Measurements from ENCODE around the gene SH2D7.

Gene SH2D7

GRCh38 chr15:78072080-78072892, 20.1 kb upstream of the SH2D7 start:
- H3K4me3 ChIP-seq (ENCODE audit: low read length) = no peak overlapping the region
- no peaks in the 10 kb centered on the region for H3K9me3 ChIP-seq (ENCODE audit: insufficient read depth, low read depth, low read length)
- peaks cover 38% of the 10 kb centered on the region for H3K4me1 ChIP-seq (ENCODE audit: insufficient read depth, low read length)
- H3K27ac ChIP-seq (ENCODE audit: low read length) = no peak overlapping the region
- no peak overlapping the region for H3K9ac ChIP-seq (ENCODE audit: low read depth, low read length)
- peaks cover 5% of the 10 kb centered on the region; the same call in 1 of the 2 replicates for H3K27me3 ChIP-seq (ENCODE audit: insufficient read depth, low read length)
- no peaks in the 10 kb centered on the region for H3K36me3 ChIP-seq (ENCODE audit: insufficient read depth, low read depth, low read length)

- peaks cover 5% of the 10 kb centered on the region; the same call in 1 of the 2 replicates for H3K27me3 ChIP-seq (ENCODE audit: insufficient read depth, low read length)
- H3K36me3 ChIP-seq (ENCODE audit: insufficient read depth, low read depth, low read length) = no peaks in the 10 kb centered on the region
- H3K27ac ChIP-seq (ENCODE audit: low read length) = no peak overlapping the region
- H3K4me3 ChIP-seq (ENCODE audit: low read length) = no peak overlapping the region
- peaks cover 32% of the 10 kb centered on the region for H3K4me1 ChIP-seq (ENCODE audit: insufficient read depth, low read length)
- H3K9me3 ChIP-seq (ENCODE audit: insufficient read depth, low read depth, low read length) = no peaks in the 10 kb centered on the region
- H3K9ac ChIP-seq (ENCODE audit: low read depth, low read length) = no peak overlapping the region
These were observed 19.1 kb upstream of the SH2D7 start for GRCh38 chr15:78073046-78073787.

GRCh38 chr15:78075490-78076230, 16.7 kb upstream of the SH2D7 start:
- no peak overlapping the region for H3K27ac ChIP-seq (ENCODE audit: low read length)
- peaks cover 5% of the 10 kb centered on the region; the same call in 1 of the 2 replicates for H3K27me3 ChIP-seq (ENCODE audit: insufficient read depth, low read length)
- peak overlapping the region; percentile 62; the same call in 1 of the 2 replicates for H3K9ac ChIP-seq (ENCODE audit: low read depth, low read length)
- peaks cover 12% of the 10 kb centered on the region; the same call in 1 of the 2 replicates for H3K4me1 ChIP-seq (ENCODE audit: insufficient read depth, low read length)
- H3K36me3 ChIP-seq (ENCODE audit: insufficient read depth, low read depth, low read length) = no peaks in the 10 kb centered on the region
- peak overlapping the region; percentile 36; the same call in 1 of the 2 replicates for H3K4me3 ChIP-seq (ENCODE audit: low read length)
- H3K9me3 ChIP-seq (ENCODE audit: insufficient read depth, low read depth, low read length) = no peaks in the 10 kb centered on the region

DNA sequence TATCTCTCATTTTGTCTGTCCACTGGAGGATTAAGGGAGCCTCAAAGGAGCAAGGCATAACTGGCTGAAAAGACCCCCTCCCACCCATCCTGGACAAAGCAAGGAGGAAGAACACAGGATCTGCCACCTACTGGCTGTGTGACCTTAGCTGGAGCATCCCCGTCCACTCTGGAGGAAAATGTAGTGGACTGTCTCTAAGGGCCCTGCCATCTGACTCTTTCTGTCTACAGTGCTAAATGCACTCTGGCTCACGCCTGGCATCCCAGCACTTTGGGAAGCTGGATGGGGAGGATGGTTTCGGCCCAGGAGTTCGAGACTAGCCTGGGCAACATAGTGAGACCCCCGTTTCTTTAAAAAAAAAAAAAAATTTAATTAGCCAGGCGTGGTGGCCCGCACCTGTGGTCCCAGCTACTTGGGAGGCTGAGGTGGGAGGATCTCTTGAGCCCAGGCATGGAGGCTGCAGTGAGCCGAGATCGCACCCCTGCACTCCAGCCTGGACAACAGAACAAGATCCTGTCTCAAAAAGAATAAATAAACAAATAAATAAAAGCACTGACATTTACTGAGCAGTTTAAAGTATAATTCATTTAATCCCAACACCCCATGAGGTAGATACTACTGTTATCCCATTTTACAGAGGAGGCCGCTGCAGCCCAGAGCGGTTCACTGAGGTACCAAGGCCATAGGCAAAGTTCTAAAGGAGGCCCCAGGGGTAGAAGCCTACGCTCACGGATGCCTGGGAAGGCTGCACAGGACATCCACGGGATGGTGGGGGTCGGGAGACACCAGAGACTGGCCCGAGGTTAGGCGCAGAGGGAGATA, 15.9 kb upstream of the SH2D7 start:
- H3K9ac ChIP-seq (ENCODE audit: low read depth, low read length) = peak overlapping the region; percentile 62; the same call in 1 of the 2 replicates
- peak overlapping the region; percentile 86 for H3K4me3 ChIP-seq (ENCODE audit: low read length)
- H3K36me3 ChIP-seq (ENCODE audit: insufficient read depth, low read depth, low read length) = no peaks in the 10 kb centered on the region
- no peak overlapping the region for H3K27ac ChIP-seq (ENCODE audit: low read length)
- peaks cover 5% of the 10 kb centered on the region; the same call in 1 of the 2 replicates for H3K27me3 ChIP-seq (ENCODE audit: insufficient read depth, low read length)
- H3K9me3 ChIP-seq (ENCODE audit: insufficient read depth, low read depth, low read length) = no peaks in the 10 kb centered on the region
- H3K4me1 ChIP-seq (ENCODE audit: insufficient read depth, low read length) = peaks cover 11% of the 10 kb centered on the region; the same call in 1 of the 2 replicates

DNA sequence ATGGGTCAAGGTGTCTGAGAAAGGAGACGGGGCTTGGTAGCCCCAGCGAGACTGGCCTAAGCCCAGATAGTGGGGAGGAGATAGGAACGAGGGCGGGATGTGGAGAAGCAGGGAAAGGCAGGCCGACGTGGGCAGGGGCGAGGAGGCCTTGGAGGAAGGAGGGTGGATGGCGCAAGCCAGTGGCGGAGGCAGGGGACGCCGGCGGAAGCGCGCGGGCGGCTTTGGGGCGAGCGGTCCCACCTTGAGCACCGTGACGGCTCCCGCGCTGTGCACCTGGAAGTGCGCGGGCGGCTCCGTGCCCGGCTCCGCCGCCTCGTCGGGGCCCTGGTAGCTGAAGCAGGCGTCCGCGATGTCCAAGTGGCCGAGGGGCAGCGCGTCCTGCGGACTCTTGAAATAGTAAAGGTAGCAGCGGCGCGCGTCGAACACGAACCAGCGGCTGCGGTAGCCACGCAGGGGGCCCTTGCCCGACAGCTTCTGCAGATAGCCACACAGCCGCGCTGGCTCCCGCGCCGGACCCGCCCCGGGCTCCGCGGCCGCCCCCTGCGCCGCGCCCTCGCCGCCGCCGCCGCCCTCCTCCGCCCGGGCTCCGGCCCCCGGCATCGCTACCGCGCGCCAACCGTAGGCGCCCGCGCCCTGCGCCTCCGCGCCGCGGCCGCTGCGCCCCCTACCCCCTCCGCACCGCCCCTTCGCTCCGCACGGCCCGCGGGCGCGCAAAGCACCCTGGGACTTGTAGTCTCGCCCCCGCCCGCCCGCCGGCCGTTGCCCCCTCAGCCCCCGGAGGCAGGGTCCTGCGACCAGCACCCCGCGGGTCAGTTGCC, 15.1 kb upstream of the SH2D7 start, which contains the start of gene TBC1D2B:
TSS of gene TBC1D2B (minus strand) at position 659 of the 818 bp plus-strand sequence. CDS start at position 600, 59 bp downstream.
- no peaks in the 10 kb centered on the region for H3K9me3 ChIP-seq (ENCODE audit: insufficient read depth, low read depth, low read length)
- H3K4me1 ChIP-seq (ENCODE audit: insufficient read depth, low read length) = peaks cover 5% of the 10 kb centered on the region; the same call in 1 of the 2 replicates
- H3K27ac ChIP-seq (ENCODE audit: low read length) = no peak within 1 kb of the TSS
- H3K4me3 ChIP-seq (ENCODE audit: low read length) = peak within 1 kb of the TSS; percentile 86
- H3K36me3 ChIP-seq (ENCODE audit: insufficient read depth, low read depth, low read length) = no peaks in the 10 kb centered on the region
- peaks cover 5% of the 10 kb centered on the region; the same call in 1 of the 2 replicates for H3K27me3 ChIP-seq (ENCODE audit: insufficient read depth, low read length)
- peak within 1 kb of the TSS; percentile 62; the same call in 1 of the 2 replicates for H3K9ac ChIP-seq (ENCODE audit: low read depth, low read length)

DNA sequence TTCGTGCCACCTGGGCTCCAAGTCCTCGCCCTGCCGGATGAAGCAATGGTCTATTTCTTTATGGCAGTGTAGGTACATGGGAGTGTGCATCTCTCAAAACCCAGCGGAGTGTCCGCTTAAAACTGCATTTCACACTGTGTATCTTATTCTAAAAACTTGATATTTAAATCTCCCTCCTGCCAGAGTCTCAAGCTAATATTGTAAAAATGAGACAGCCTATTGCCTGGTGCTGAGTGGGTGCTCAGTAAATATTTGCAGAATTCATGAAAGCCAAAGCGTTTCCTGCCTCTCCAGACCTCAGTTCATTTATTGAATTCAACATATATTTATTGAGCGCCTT, 14.5 kb upstream of the SH2D7 start:
- H3K36me3 ChIP-seq (ENCODE audit: insufficient read depth, low read depth, low read length) = no peaks in the 10 kb centered on the region
- H3K27me3 ChIP-seq (ENCODE audit: insufficient read depth, low read length) = peaks cover 5% of the 10 kb centered on the region; the same call in 1 of the 2 replicates
- H3K4me1 ChIP-seq (ENCODE audit: insufficient read depth, low read length) = peaks cover 4% of the 10 kb centered on the region; the same call in 1 of the 2 replicates
- no peak overlapping the region for H3K27ac ChIP-seq (ENCODE audit: low read length)
- H3K9ac ChIP-seq (ENCODE audit: low read depth, low read length) = no peak overlapping the region
- H3K9me3 ChIP-seq (ENCODE audit: insufficient read depth, low read depth, low read length) = no peaks in the 10 kb centered on the region
- H3K4me3 ChIP-seq (ENCODE audit: low read length) = peak overlapping the region; percentile 68

DNA sequence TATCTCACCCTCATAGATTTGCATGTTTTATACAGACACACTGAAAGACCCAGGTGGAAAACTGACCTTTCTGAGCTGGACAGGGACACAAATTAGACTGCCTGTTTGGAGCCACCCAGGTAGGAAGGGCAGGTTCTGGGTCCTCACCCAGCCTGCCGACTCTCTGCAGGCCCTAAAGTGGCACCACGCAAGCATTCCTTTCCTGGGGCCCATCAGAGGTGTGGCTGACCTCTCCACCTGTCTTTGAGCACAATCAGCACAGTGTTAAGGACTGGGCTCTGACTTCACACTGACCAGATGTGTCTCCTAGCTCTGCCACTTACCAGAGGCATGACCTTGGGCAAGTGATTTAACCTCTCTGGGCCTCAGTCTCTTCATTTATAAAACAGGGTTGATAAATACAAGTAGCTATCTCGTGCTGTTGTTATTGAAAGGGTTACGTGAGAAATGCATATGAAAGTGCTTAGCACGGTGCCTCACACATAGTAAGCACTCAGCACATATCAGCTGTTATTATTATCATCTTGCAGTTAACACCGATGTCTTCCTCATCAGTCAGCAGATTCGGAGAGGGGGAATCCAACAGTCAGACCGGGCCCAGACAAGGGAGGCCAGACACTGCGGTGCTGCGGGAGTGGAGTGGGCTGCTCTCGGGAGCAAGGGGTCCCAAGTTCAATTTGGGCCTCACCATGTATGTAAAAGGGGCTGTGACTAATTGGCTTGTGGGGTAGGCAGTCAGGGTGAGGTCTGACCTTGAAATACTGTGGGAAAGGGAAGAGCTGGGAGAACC, 12.9 kb upstream of the SH2D7 start:
- no peaks in the 10 kb centered on the region for H3K36me3 ChIP-seq (ENCODE audit: insufficient read depth, low read depth, low read length)
- H3K9me3 ChIP-seq (ENCODE audit: insufficient read depth, low read depth, low read length) = no peaks in the 10 kb centered on the region
- peaks cover 4% of the 10 kb centered on the region; the same call in 1 of the 2 replicates for H3K4me1 ChIP-seq (ENCODE audit: insufficient read depth, low read length)
- no peak overlapping the region for H3K4me3 ChIP-seq (ENCODE audit: low read length)
- H3K27me3 ChIP-seq (ENCODE audit: insufficient read depth, low read length) = peaks cover 5% of the 10 kb centered on the region; the same call in 1 of the 2 replicates
- H3K9ac ChIP-seq (ENCODE audit: low read depth, low read length) = no peak overlapping the region
- H3K27ac ChIP-seq (ENCODE audit: low read length) = no peak overlapping the region

DNA sequence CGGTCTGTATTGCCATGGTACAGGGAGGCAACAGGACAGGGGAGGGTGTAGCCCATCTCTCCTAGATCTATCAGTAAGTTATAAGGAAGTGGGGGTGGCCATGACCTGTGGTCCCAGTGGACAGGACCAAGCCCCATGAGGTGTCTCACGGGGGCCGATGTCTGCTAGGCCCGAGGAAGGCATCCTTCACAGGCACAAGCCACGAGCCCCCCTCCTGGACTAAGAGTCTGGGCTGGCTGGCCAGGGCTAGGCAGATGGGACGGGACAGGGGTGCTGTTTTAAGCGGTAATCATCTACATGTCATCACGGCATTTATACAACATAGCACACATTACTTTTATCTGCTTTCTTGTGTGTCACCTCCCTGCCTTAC, 12.3 kb upstream of the SH2D7 start:
- Histone ChIP-seq H3K36me3 (ENCODE audit: insufficient read depth, low read depth, low read length) (no peaks in the 10 kb centered on the region), H3K9me3 (ENCODE audit: insufficient read depth, low read depth, low read length) (no peaks in the 10 kb centered on the region), H3K4me1 (ENCODE audit: insufficient read depth, low read length) (peaks cover 4% of the 10 kb centered on the region; the same call in 1 of the 2 replicates), H3K9ac (ENCODE audit: low read depth, low read length) (no peak overlapping the region), H3K27ac (ENCODE audit: low read length) (no peak overlapping the region), H3K4me3 (ENCODE audit: low read length) (no peak overlapping the region), H3K27me3 (ENCODE audit: insufficient read depth, low read length) (peaks cover 5% of the 10 kb centered on the region; the same call in 1 of the 2 replicates)

DNA sequence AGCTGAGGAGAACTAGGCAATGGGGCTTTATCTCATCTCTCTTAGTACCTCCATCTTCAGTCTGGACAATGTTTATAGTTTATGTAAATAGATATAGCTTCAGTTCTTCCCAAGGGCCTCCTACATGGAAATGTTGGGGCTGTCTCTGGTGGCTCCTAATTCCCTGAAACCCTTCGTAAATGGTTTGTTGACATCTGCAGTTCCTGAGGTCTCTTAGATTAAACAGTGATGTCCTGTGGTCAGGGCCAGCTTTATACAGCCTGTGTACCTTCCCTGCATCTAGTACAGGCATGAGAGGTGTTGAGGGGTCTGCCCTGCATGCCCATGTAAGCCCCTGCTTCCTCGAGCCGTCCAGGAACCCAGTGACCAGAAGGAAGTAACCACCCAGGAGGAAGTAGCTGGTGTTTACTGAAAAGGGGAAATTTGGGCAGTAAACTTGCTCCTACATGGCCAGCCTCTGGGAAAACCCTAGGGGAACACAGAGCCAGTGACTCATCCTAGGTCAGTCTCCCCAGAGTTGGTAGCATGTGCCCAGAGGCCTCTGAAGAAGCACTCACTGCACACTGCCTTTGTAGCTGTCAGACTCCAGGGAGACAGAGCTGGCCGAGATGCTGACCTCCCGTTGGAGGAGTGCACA, 10.1 kb upstream of the SH2D7 start:
- Histone ChIP-seq H3K4me1 (ENCODE audit: insufficient read depth, low read length) (no peaks in the 10 kb centered on the region), H3K4me3 (ENCODE audit: low read length) (no peak overlapping the region), H3K27me3 (ENCODE audit: insufficient read depth, low read length) (no peaks in the 10 kb centered on the region), H3K27ac (ENCODE audit: low read length) (no peak overlapping the region), H3K9me3 (ENCODE audit: insufficient read depth, low read depth, low read length) (no peaks in the 10 kb centered on the region), H3K9ac (ENCODE audit: low read depth, low read length) (no peak overlapping the region), H3K36me3 (ENCODE audit: insufficient read depth, low read depth, low read length) (no peaks in the 10 kb centered on the region)

All from iPS-20b (cell line).